GM19035 (cell line): ENCODE measurements around the gene ADAMTS17.

Experiments
- ATAC-seq: cut with Tn5 transposase; IDR thresholded peaks from one replicate; pipeline ENCODE4 v1.9.1; 2021; ENCODE audit not compliant: unreplicated experiment

The ADAMTS17 gene

DNA sequence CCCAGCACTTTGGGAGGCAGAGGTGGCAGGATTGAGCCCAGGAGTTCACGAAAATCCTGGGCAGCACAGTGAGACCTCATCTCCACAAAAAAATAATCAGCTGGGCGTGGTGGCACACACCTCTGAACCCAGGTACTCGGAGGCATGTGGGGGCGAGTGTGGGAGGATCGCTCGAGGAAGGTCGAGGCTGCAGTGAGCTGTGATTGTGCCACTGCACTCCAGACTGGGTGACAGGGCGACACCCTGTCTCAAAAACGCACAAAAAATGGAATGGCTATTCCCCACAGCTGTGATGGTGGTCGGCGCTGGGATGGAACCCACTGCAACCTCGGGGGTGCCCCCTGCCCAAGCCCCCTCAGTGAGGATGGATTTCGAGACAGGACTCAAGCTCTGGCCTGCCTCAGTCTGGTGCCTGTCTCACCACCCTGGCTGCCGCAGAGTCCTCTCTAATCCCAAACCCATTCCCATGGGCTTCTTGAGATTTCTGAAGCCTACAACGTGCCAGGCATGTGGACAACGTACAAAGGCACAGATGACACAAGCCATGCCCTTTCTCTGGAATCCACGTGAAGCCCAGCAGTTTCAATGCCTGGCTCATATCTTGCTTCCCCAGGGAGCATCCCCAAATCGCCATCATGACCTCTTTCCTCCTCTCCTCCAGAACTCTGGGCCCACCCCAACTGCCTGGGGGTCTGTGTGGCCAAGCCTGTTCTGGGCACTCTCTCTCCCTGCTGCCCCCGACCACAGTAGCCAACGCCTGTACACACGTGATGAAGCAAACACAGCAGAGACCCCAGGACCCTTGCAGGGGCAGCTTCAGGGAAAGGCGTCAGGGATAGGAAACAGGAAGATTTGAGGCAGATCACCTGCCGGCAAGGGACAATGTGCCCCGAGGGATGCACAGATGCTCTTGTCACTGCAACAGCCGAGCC lies 32.4 kb downstream of the ADAMTS17 start:
- ATAC-seq: no peak

DNA sequence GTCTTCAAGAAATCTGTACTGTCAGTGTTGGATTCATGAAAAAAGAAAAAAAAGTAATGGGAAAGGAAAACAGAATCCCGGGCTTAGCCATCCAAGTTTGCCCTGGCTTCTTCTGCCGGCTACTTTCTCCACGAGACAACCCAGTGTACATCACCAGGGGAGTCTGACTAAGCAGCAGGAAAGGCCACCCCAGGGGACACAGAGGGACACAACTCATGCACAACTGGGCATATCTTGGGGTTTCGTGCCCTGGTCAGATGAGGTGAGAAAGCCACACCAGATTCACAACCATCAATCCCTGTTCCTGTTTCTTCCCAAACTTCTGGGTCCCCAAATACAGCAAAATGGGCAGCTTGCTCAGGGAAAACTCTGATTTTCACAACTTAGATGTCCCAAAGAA lies 33.2 kb downstream of the ADAMTS17 start:
- ATAC-seq: no peak

DNA sequence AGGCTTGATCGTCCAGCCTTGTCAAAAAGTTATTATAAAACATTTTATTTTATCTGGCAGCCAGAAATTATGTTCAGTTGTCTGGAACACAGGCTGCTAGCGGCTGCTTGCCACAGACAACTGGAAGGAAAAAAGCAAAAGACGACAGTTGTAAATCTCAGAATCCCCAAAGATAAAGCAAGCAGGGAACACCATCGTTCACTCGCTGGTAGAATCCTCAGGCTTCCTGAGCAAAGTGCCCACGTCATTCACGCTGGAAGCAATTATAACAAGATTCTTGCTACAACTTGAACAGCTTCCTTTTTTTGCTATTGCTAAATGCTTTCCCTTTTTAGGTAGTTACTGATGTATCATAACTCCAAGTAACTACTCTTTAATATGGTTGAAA lies 33.6 kb downstream of the ADAMTS17 start:
- no peak for ATAC-seq

DNA sequence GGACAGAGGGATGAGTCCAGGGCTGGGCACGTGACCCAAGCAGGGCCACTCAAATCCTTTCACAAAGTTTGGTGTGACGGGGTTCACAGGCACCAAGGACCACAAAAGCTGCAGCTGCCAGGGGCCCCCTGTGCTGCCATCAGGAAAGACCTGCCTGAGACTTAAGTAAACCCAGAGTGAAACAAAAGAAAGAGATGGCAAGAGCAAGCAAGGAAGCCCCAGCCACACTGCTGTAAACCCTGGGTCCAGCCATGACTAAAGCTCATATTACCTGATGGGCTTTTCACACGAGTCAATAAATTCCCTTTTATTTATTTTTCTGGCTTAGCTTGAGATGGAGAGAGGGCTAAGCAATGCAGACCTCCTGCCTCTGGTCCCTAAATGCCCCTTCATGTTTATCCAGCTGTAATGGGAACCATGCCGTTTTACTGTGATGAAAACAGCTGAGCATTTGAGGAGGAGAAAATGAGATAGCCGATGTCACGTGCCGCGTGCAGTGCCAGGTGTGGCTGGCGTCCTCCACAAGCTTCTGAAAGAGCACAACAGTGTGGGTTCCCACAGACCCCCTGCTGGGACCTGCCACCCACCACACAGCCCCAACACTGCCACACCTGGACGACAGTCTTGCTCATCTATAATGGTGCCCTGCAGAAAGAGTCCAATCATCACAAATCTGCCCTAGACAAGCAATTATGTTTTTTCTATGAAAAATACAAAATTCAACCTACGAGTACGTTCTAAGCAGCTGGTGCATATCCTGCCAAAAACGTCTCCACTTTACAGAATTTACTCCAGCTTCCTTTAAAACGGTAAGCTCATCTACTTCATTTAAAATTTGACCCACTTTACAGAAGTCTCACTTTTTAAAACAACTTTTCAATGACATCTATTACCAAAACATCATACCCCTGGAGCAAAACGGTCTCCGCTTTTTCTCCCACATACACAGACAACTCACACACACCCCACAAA lies 34.2 kb downstream of the ADAMTS17 start:
- ATAC-seq: no peak

DNA sequence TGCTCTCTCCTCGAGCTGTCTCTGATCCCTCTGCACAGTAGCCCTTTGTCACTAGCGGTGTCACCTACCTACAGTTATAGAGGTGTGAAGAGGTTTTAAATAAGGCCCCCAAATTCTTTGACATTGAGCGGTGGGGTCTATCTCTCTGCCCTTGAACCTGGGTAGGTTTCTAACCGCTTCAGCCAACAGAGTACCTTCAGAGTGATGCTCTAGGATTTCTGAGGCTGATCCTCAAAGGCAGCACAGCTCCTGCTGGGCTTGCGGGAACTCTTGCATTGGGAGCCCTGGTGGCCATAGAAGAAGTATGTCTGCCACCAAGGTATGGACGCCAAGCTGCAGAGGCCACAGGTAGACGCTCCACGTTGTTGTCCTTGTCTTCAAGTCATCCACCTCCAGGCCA lies 35.7 kb downstream of the ADAMTS17 start:
- no peak for ATAC-seq

DNA sequence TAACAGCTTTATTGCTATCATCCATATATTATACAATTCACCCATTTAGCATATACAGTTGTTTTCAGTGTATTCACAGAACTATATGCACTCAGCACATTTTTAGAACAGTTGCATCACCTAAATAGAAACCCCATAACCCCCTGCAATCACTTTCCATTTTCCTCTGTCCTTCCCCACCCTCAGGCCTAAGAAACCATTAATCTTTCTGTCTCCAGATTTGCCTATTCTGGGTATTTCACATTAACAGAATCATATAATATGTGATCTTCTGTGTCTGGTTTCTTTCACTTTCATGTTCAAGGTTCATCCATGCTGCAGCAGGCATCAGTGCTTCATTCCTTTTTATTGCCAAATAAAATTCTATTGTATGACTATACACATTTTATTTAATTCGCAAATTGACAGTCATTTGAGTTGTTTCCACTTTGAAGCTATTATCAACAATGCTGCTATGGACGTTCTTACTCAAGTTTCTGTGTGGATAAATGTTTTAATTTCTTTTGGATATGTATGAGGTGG lies 39.8 kb downstream of the ADAMTS17 start:
- no peak for ATAC-seq

DNA sequence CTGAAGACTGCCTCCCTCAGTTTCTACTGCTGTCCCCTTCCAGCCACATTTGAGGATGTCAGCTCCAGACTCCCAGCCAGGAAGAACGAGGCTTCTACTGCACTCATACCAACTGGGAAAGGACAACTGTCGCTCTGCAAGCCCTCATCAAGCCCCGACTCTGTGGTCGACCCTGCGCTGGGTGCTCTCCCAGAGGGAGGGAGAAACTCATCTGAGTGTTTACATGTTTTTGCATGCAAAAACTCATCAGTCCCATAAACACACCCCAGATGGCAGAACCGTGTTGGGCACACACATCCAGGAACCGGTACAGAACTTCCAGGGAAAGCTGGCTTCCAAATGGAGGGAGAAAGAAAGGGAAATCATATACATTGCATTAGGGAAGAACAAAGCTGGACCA lies 43.5 kb downstream of the ADAMTS17 start:
- ATAC-seq: no peak

DNA sequence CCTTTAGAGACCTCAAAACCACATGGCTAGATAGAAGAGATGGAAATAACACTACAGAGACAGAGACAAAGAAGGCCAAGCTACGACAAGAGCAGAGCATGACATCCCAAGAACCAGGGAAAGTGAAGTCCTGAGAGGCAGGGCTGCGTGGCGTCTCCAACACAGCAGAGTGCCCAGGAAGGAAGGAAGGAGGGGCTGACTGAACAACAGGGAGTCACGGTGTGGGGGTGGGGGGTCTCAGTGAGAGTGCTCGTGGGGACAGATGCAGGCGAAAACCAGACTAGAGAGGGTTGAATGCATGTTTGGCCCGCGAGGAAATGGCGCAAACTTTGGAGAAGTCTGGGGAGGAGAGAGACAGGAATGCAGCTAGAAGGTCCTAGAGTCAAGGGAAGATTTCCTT lies 44.0 kb downstream of the ADAMTS17 start:
- no peak for ATAC-seq

DNA sequence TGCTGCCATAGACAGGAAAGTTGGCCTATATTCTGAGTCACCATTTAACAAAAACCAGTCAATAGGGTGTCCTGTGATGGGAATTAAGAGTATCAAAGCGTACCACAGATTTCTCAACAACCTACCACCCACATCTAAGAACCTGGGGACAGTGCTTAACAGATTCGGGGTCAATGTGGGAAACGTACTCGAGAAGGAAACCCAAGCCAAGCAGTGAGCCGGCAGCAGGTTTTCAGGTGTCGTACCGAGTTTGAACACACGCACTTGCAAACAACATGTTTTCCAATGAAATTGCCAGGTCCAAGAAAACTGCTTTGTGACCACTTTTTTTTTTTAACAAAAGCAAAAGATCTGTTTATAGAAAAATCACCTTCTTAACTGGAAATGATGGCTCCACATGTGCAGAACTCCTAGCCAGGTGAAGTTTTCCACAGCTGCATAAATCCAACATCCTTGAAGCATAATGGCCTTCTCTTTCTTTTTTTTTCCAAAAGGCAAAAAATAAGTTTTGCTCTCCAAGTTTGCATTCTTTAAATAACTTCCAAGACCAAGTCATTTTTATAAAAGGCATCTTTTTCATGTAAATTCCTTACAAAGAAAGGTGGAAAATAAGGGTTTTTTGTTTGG lies 45.7 kb downstream of the ADAMTS17 start:
- ATAC-seq: no peak

DNA sequence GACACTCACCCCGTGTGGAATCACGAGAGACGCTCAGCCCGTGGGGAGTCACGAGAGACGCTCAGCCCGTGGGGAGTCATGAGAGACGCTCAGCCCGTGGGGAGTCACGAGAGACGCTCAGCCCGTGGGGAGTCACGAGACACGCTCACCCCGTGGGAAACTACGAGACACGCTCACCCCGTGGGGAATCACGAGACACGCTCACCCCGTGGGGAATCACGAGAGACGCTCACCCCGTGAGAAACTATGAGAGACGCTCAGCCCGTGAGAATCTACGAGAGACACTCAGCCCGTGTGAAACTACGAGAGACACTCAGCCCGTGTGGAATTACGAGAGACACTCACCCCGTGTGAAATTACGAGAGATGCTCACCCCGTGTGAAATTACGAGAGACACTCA lies 49.8 kb downstream of the ADAMTS17 start:
- ATAC-seq: no peak

DNA sequence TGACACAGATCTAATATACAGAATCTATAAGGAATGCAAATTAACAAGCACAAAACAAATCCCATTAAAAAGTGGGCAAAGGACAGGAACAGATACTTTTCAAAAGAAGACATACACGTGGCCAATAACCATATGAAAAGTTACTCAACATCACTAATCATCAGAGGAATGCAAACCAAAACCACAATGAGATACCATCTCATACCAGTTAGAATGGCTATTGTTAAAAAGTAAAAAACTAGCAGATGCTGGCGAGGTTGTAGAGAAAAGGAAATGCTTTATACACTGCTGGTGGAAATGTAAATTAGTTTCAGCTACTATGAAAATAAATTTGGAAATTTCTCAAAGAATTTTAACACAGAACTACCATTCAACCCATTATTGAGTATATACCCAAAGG lies 50.7 kb downstream of the ADAMTS17 start:
- ATAC-seq: no peak

DNA sequence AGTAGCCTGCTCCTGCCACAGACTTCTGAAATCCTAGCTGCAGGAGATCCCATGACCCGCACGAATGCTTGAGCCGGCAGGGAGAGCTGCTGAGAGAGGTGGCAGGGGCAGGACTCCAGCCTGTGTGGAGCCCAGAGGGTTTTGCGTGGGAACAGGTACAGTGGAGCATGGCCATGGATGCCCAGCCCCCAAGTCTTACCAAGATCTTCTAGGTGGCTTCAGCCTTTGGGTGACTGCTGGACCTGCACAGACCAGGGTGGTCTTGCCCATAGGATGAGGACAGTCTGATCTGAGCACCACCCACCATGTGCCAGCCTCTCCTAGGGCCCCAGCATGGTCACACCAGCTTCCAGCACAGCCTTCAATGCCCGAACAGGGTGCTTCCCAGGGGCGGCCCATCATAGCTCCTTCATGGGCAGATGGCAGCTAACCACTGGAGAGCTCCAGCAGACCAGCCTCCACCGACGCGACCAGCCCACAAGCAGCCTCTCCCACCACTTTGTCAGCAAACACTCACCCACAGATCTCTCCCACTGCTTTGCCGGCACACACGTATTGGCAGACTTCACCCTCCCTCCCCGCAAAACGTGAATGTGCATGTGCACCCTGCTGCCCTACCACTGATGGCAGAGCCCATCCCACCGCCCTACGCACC lies 56.0 kb downstream of the ADAMTS17 start:
- no peak for ATAC-seq

DNA sequence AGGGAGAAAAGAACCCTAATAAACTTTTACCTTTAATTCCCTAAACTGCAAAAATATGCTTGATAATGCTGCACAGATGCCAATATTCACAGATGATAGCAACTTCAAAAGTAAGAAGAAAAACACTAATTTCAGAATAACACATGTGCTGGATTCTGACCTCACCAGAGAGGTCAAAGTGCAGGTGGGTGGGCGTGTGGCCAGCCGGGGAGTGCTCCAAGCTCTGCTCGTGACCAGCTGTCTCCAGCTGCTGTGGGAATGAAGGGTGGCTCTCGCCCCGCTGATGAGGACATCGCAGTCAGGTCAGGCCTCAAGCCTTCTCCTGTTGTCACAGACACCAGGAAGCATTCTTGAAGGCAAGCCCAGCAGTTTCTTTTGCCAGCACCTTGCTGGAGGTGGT lies 57.1 kb downstream of the ADAMTS17 start:
- ATAC-seq: no peak

DNA sequence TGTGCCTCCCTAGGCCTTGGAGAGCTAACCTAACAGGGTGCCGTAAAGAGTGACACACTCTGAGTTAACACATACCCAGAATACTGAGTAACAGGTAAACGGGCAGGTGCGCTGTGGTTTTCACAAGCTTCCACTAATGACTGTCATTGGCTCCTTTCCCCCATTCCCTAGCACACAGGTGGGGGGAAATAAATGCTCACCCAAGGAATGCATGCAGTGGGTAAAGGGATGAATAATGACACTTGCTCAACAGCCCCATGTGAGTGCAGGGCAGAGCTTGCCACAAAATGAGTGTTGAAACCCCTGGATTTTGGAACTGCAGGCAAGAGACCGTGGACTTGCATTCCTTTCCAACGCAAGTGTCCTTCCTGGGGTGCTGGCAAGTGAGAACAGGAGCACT lies 57.6 kb downstream of the ADAMTS17 start:
- ATAC-seq: no peak

DNA sequence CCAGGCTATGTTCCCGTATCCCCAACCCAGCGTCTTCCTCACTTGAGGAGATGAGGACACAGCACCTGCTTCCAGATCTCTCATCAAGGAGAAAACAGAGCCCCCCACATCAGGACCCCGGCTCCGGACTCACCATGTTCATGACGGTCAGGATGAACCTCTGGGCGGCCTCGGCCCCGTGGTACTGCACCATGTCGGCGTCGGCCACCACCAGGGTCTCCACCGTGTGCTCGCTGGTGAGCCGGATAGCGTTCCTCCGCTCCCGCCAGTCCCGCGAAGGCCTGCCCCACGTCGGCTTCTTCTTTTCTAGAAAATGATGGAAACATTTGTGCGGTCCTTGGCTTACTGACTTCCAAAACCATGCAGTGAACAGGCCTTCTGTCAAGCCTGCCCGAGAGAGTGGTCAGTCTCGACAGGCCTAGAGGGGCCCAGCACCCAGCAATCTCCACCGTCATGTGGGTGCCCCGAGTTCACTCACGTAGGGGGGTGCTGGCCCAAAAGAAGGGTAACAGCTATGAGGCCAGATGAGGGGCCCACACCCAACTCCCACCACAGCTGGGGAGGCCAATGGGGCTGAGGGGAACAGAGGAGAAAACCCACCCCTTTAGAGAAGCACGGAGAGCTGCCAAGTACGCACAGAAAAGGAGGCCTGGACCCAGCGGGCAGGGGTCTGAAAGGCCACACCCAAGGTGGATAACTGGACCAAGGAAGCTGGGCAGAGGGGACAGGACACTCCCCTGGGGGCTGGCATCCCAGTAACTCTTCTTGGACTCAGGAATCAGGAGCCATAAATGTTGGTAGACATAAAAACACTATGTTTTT lies 60.5 kb downstream of the ADAMTS17 start:
- ATAC-seq: no peak

DNA sequence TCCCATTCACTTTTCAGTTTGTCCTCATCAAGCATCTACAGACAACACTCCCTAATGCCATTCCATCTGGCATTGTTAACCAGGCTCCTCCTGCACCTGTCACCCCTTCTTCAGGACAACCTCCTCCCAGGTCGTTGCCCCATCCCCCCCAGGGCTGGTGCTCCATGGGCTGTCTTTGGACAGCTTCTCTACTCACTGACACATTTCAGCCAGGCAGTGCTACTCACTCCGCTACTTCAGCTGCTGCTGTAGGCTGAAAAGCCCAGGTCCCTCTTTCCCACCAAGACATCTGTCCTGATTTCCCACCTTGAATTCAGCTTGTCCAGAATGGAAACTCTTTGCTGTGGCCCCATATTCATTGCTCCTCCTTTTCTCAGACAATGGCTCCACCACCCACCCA lies 61.9 kb downstream of the ADAMTS17 start:
- no peak for ATAC-seq

DNA sequence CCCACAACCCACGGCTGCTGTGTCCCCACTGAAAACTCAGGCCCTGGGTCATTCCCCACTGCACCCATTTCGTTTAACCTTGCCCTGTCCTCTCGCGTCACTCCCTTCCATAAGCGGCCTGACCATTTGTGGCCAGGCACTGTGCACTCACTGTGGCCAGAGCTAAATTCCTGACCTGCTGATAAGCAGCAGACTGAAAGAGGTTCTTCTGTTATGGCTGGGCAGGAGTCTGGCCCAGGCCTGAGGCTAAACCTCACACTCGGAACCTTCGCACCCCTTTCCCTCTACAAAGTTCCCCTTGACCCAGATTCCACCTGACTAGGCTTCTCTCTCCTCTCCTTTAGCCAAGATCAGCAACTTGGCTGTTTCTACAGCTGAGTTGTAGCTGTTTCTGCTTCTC lies 62.3 kb downstream of the ADAMTS17 start:
- no peak for ATAC-seq

DNA sequence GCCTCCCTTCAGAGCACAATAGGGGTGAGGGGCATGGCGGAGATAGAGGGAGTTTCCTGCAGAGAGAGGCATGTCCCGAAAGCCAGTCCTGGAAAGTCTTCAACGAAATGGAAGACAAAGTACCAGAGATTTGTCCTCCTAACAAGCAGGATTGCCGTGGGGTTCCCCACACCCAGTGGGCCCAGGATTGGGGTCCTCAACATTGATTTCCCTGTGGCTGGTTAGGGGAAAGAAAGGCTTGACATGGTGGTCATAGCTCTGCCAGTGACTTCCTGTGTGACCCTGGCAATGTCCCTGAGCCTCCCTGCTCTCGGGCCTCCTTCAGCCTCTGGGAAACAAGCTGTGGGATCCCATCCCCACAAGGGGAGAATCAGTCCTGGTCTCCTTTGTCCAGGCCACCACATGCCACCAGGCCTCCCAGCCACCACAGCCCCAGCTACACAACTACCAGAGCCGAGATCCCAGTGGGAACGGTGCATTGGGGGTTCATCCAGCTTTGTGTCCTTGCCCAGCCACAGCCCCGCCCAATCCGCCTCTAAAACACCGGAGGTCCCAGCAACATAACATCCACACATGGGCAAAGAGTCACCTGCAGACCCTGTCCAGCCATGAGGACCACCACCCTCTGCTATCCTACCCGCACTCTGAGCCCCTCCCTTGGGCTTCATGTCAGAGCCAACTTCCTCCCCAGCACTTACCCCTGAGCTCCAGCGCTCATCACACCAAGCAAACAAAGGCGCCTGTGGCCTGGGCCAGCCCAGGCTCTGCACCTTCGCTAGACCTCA lies 63.0 kb downstream of the ADAMTS17 start:
- ATAC-seq: no peak
